ENCODE results near the gene KHDRBS1. TPM values are rescaled to one million over a fixed set of nuclear protein-coding genes. Genes with fewer than 3 reads are reported as not detected.
"Not testable (repeated sequence)": the region's sequence is repeated elsewhere in the genome, so short reads cannot be mapped to it uniquely, and the experiment has no call there.

KHDRBS1 gene
- polyA plus RNA-seq, 3 donors: 218 to 249 (median 237) TPM

DNA sequence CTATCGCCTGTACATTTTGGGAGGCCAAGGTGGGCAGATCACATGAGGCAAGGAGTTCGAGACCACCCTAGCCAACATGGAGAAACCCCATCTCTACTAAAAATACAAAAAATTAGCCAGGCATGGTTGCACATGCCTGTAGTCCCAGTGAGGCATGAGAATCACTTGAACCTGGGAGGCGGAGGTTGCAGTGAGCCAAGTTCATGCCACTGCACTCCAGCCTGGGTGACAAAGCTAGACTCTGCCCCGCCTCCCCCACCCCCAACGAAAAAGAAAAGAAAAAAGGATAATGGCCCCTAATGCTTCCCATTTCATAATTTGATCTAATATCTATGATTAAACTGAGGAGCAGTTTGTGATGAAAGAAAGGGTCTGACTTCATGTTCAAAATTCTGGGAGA is 17.5 kb upstream of the KHDRBS1 start:
- DNase-seq: not testable (repeated sequence)

DNA sequence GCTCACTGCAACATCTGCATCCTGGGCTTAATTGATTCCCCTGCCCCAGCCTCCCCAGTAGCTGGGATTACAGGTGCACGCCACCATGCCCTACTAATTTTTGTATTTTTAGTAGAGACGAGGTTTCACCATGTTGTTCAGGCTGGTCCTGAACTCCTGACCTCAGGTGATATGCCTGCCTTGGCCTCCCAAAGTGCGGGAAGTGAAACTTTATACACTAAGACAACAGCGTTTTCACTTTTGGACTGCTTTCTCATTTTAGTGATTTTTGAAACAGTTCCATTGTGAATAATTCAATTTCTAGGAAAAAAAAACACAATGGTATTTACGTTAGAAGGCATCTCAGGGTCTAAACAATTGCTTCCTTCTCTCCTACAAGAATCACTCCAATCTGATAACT is 11.8 kb upstream of the KHDRBS1 start:
- no peak for DNase-seq

DNA sequence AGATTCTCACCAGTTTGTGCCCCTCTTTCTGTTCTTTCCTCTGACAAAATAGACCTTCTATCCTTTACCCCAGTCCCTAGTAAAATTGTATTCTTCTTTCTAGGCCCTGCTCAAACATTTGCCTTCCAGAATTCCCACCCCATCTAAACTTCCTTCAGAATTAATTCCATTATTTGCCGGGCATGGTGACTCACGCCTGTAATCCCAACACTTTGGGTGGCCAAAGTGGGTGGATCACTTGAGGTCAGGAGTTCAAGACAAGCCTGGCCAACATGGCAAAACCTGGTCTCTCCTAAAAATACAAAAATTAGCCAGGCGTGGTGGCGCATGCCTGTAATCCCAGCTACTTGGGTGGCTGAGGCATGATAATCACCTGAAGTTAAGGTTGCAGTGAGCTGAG is 11.4 kb upstream of the KHDRBS1 start:
- DNase-seq: not testable (repeated sequence)

DNA sequence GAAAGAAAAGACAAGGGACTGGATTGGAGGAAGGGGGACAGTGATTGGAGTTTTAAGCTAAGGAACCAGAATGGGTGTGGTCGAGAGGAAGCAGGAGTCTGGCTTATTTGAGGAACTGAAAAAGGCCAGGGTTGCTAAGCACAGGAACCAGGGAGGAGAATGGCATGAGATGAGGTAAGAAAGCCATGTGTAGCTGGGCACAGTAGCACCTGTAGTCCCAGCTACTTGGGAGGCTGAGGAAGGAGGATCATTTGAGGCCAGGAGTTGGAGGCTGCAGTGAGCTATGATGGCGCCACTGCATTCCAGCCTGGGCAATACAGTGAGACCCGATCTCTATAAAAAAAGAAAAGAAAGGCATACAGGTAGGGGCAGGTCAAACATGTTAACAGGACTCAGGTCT is 8.1 kb upstream of the KHDRBS1 start:
- DNase-seq: no peak

DNA sequence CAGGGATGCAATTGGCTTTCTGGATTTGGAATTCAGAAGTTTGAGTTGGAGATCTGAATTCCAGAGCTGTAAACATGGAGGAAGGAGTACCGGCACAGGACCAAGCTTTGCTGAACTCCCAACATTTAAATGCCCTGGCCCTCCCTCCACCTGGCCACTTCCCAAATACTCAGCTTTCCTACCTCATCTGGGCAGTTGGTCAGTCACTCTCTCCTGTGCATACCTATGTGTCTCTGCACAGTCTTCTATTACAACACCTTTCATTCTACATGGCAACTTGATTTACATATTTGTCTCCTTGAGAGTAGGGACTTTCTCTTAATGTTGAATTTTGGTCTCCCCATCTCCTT is 6.1 kb upstream of the KHDRBS1 start:
- no peak for DNase-seq

DNA sequence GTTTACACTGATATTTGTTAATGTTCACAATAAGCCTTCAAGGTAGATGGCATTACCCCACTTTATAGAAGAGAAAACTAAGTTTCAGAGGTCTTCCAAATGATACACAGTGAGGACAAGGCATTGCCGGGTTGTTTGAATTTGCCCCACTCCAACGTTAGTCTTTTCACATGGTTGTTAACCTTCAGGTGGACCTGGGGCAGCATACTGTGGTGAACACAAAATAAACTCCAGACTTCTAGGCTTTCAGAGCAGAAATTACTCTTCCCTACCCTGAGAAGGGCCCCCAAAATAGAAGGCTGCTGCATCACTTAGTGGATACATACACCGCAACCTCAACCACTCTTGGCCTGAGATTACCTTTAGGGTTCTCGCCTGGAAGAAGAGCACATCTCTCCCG is 3.4 kb upstream of the KHDRBS1 start:
- no peak for DNase-seq

DNA sequence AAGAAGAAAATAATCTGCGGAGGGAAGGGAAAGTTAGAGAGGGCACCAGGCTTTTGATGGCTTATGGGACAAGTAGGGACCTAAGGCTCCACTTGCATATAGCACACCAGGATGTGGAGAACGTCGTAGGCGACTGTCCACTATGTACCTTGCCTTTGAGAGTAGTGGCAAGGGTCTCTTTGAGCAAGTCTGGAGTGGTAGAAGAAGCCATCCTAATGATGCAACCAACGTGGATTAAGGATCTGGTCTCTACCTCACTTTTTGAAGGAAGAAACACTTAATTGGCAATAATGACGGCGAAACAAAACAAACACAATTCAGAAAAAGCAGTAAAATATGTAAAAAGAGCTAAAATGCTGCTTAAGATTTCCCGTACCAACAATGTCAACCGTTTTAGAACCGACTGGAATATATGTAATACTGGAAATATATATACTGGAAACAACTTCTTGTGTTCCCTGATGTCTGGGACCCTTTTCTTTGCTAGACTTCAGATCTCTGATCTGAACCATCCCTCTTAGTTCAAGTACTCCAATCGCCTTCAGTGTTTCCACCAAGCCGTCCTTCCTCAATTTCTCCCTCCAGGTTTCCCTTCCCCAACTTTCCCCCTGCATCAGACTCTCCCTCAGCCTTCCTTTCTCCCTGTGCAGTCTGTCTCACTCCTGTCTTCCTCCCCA is 821 bp upstream of the KHDRBS1 start:
- DNase-seq: no peak

DNA sequence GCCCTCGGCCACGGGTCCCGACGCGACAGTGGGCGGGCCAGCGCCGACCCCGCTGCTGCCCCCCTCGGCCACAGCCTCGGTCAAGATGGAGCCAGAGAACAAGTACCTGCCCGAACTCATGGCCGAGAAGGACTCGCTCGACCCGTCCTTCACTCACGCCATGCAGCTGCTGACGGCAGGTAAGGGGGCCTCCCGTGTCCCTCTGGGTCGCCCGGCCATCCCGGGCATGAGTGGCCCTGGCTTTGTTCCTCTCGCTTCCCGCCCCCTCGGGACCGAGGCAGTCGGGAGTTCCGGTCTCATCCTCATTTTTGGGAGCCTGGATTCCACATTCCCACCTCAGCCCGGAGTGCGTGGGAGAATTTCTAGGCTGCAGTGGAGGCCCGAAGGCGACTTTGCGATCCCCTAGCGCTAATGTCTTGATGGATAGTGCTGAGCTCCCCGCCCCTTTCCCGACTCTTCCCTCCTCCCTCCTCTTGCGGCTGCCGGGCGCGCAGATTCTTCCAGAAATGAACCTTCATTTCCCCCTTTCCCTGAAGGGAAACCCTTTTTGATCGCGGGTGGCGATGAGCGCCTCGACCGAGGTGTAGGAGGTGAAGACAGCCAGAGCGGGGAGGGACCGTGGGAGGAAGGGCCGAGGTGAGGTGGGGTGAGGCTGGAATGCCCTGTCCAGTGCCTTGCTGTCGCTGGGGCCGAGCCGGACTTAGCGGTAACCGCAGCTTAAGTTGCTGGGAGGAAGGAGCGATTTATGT is 705 bp downstream of the KHDRBS1 start:
- peak; percentile 57 for DNase-seq

DNA sequence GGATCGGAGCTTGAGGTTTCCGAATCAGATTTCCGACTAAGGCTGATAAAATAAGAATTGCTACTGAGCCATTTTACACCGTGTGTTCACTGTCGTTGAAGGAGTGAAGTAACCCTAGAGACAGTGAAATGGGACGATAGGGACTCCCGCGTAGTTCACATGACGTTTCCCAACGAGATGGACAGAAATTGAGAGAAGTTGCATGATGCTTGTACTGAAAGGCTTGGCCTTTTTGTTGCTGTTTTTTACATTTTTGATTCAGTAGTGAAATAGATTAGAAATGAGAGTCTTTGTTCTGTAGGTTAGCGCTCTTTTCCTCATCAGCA is 1.2 kb downstream of the KHDRBS1 start:
- DNase-seq: no peak

DNA sequence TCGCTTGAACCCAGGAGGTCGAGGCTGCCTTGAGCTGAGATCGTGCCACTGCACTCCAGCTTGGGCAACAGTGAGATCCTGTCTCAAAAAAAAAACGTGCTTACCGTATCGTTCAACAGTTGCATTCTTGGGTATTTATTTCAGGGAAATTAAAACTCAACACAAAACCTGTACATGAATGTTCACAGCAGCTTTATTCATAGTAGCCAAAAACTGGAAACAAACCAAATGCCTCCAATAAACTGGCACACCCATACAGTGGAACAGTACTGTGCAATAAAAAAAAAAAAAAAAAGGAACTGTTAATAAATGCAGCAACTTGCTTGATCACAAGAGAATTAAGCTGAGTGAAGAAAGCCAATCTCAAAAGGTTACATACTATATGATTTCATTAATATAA is 6.7 kb downstream of the KHDRBS1 start:
- DNase-seq: no peak

DNA sequence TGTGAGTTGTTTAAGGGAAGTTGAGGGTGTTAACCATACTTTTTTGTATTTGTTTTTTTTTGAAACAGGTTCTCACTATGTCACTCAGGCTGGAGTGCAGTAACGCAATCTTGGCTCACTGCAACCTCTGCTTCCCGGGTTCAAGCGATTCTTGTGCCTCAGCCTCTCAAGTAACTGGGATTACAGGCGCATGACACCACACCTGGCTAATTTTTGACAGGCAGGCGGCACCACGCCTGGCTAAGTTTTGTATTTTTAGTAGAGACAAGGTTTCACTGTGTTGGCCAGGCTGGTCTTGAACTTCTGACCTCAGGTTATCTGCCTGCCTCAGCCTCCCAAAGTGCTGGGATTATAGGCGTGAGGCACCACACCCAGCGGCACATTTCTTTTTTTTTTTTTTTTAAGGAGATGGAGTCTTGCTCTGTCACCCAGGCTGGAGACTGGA is 7.9 kb downstream of the KHDRBS1 start:
- not testable (repeated sequence) for DNase-seq

DNA sequence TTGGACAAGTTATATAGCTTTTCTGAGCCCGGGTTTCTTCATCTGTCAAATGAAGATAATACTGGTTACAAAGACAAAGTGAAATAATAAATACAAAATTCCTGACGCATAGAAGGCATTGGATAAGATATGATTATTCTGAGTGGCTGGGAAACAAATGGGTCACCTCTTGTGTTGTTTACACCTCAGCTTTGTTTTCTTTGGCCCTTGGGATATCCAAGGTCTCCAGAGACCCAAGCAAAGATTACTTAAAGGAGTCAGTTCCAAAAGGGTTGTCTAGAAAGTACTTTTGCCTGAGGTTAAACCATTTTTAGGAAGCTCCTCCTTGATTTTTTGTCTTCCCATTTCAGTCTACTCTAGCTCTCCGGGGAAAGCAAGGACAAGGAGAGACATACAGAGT is 9.7 kb downstream of the KHDRBS1 start:
- DNase-seq: no peak

DNA sequence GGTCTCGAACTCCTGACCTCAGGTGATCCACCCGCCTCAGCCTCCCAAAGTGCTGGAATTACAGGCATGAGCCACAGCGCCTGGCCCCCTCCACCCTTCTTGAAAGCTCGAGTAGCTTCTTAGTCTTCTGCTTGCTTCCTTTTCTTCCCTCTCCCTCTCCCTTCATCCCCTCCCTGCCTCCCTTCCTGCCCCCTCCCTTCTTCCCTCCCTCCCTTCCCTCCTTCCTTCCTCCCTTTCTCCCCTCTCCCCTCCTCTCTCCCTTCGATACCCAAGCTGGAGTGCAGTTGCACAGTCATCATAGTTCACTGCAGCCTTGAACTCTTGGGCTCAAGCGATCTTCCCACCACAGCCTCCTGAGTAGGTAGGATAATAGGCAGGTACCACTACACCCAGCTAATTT is 11.8 kb downstream of the KHDRBS1 start:
- no peak for DNase-seq

DNA sequence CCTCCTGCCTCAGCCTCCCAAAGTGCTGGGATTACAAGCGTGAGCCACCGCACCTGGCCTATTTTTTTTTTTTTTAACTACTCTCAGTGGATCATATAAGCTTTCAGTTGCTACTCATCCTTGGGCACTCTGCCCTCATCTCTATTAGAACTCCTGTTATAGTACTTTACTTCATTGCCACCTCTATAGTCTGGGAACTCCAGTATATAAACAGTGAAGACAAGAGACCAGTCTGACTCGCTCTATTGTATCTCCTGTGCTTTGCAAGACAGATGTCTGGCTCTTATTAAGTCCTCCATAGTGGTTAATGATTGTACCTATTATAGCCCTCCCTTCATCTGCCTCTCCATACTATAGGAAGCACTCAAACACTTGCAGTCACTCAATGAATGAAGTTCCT is 15.1 kb downstream of the KHDRBS1 start:
- no peak for DNase-seq

DNA sequence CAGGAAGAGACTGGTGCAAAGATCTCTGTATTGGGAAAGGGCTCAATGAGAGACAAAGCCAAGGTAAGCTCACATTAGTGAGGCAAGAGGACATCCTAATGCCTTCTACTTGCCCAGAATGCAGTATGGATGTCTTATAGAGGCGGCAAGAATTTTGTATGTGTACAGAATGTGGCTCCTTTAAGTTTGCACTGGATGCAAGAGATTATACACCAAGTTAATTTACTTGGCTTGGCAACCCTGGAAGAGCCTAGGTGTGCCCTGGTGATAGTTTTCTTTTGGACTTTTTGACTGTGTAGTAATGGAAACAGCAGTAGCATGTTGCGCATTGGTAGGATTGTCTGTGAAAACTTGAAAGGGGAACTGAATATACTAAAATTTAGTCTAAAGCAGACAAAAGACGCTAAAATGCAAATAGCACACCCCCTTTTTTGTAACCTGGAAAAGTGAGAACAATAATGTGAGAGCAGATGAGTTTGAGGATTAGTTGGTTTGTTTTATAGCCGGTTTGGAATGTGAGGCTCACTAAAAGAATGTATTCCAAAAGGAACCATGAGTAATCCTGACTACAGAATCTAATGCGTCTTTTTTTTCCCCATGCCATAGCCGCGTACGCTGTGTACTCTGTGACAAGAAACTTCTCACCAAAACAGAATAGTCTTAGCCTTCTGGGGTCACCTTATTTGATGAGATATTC is 18.1 kb downstream of the KHDRBS1 start:
- no peak for DNase-seq

DNA sequence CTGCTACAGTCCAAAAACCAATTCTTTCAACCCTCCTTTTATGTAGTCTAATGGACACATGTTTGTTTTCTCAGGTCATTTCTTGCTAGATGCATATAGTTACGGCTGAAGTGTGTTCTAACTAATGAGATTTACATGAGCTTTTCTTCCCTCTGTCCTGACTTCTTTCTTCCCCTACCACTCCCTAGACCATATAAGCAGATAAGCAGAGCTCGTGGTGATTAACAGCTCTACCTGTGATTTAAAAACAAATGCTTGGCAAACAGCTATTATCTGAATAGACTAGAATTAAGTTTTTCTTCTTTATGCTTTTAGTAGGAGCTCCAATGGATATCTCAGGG is 18.6 kb downstream of the KHDRBS1 start:
- no peak for DNase-seq

DNA sequence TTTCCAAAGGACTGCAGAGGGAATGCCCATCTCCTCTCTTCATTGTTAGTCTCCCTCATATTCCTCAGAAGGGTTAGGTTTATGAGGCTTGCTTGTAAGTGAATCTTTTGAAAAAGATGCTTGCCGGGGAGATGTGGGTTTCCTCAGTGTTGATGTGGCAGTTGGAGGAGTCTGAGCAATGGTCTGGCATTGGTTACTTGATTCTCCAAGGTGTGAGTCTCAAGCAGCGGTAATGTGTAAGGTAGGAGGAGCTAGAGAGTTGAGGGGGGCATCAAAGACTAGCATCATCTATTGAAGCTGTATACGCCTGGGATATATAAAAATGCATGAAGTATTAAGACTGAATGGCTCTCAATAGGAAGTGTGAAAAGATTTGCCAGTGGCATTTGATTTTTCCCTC is 21.5 kb downstream of the KHDRBS1 start:
- DNase-seq: no peak

DNA sequence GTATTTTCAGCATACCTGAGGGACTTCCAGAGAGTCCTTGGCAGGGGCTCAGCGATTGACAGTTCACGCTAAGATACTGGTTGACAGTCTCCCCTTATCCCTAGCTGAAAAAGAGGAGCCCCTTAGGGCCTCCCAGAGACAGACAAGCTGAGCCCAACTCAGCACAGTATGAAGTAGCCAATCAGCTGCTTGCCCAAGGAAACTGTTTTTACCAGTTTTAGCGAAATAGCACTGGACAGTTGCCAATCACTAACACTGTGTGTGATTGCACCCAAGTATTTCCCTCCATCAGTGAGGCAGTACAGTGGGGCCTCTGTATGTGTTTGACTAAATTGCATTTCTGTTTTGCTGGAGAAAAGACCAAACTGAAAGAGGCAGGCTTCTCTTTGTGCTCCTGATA is 27.0 kb downstream of the KHDRBS1 start:
- DNase-seq: no peak

DNA sequence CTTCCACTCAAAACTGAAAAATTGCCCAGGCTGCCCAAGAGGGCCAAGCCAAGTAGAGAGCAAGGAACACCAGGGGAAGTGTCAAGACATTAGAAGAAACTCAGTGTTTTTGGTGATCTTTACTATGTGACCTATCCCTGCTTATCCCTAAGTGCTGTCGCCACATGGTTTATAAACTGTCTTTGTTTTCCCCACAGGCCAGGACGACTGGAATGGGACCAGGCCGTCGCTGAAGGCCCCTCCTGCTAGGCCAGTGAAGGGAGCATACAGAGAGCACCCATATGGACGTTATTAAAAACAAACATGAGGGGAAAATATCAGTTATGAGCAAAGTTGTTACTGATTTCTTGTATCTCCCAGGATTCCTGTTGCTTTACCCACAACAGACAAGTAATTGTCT is 28.7 kb downstream of the KHDRBS1 start:
- no peak for DNase-seq

DNA sequence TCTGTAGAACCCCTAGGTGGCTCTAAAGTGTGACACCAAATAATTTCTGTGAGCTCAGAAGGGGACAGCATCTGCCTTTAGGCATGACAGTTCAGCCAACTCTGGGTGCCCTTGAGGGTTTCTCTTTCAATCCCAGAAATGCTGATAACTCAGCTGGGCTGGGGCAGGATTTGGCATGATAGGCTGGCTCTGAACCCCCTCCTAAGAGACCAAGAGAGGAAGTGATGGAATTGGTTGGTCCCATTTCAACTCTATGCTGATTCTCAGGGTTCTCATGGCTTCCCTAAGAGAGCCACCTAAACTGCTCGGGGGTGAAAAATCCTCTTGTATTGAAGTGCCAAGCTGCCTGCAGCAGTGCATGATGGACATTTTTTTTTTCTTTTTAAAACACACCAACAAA is 30.6 kb downstream of the KHDRBS1 start:
- no peak for DNase-seq

DNA sequence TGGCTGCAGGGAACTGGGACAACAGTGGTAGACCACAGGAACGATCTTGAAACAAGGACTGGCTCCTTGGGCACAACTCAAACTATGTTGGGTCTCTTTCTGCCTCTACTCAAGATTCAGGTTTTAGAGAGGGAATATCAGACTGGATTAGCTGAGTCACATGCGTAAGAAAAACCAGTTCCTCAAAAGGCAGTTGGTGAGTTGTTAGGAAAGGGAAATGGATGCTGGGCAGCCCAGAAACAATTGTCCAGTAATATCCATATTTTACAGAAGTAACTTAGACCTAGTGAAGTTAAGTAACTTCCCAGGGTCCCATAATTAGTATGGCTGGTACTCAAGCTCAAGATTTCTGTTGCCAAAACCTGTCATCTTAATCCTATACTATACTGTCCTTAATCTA is 32.1 kb downstream of the KHDRBS1 start:
- DNase-seq: no peak

DNA sequence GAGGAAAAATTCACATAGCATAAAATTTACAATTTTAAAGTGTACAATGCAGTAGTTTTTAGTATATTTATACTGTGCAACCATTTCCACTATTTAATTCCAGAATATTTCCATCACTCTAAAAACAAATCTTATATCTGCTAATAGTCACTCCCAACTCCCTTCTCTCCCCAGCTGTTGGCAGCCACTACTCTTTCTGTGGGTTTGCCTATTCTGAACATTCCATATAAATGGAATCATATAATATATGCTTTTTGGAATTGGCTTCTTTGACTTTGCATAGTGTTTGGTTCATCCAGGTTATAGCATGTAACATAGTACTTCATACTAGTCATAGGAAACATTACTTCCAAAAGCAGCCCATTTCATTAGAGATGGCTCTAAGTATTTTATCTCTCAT is 34.0 kb downstream of the KHDRBS1 start:
- DNase-seq: no peak

DNA sequence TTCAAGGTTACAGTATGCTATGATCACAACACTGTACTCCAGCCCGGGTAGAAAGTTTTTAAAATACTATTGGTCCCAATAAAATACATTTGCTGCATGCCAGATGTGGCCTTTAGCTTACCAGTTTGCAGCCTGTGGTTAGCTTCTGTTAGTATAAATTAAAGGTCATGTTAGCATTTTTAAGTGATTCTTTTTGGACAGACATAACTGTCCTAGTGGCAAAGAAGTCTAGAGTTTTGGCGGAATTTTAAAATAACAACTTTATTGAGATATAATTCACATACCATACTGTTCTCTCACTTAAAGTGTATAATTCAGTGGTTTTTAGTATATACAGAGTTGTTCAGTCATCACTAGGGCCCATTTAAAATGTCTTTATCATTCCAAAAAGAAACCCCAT is 34.8 kb downstream of the KHDRBS1 start:
- DNase-seq: no peak

DNA sequence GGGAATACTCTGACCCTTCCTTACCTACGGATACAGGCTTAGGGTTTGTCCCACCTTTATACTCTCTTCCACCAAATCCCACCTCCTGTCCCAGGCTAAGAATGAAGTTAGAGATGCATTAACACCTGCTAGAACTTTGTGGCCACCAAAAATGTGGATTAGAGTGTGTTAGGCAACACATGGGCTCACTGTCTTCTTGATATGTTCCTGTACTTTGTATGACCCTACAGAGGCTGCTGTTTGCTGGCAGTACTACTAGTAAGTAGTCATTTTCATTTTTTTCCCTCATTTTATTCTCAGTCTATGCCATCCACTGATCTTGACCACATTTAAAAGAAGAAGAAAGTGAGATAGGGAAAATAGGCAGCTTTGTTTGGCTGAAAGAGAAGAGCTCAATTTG is 38.0 kb downstream of the KHDRBS1 start:
- no peak for DNase-seq
